AG08396 (cell line): Measurements from ENCODE around the gene TMEM178A.
"Not testable (repeated sequence)": the region's sequence is repeated elsewhere in the genome, so short reads cannot be mapped to it uniquely, and the experiment has no call there.

Experiments
- DNase-seq: peaks from one replicate; pipeline ENCODE4 v3.0.0; 2012; ENCODE audit warnings: low spot score, mixed read lengths

TMEM178A gene

DNA sequence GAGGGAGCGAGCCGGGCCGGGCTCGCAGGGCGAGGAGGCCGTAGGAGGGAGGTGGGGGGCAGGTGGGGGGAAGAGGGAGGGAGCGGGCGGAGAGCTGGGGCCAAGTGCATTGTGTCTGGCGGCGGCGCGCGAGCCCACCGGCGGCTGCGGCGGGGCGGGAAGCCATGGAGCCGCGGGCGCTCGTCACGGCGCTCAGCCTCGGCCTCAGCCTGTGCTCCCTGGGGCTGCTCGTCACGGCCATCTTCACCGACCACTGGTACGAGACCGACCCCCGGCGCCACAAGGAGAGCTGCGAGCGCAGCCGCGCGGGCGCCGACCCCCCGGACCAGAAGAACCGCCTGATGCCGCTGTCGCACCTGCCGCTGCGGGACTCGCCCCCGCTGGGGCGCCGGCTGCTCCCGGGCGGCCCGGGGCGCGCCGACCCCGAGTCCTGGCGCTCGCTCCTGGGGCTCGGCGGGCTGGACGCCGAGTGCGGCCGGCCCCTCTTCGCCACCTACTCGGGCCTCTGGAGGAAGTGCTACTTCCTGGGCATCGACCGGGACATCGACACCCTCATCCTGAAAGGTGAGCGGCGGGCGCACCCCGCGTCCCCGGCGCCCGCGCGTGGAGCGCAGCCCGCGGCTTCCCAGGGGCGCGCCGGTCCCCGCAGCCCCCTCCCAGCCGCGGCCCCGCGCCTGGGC lies at the start of gene TMEM178A:
Gene TMEM178A, plus strand, starts transcription at position 107 of the 680 bp plus-strand sequence. Its CDS starts 58 bp downstream, at position 165.
- DNase-seq, result peak; percentile 49

DNA sequence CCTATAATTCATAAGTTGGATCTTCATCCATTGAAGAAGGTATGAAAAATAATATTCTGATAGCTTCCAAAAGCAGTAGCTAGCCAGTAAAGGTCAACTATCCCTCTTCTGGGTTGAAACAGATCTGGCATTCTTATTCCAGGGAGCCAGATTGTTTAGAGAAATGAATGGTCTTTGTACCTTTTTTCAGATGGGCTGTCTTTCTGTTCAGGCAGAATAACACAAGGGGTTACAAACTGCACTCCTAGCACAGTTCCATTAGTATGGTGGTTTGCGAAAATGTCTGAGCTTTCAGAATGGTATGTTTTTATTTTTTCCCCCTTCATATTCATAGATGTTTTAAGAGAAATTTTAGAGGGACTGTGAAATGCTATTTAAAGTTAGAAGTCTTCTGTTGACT lies 47.5 kb upstream of the TMEM178A start:
- no peak for DNase-seq

DNA sequence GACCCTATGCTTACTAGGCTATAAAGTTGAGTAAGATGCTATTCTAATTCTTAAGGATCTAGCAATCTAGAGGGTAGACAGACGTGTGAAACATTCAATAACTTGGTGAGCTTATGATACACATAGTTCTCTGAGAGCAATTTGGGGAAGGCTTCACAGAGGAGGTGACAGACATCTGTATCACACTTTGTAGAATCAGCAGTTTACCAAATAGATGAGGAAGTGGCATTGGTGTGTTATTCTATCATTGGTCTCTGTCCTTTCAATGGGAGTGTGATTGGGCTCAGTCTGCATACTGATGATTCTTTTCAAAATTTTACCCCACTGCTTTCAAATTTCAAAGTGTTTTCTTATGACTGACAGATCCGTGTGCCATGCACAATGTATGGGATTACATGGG lies 47.0 kb upstream of the TMEM178A start:
- DNase-seq, result no peak

DNA sequence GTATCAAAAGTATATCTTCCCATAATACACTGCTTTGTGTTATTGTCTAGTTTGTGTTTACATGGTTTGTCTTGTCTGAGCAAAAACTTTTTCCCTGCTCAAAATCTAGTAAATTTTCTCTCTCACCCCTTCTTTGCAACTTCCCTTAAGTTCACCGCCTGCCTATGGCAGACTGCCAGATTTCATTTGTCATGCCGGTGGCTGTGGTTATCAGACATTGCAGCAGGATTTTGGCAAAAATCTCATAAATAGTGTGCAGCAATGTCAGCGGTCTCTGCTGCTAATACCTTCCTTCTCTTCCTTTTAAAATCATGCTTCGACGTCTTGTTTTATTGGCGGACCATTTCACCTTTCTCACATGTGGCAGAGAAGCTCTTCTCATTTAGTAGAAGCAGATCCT lies 45.6 kb upstream of the TMEM178A start:
- peak; percentile 73 for DNase-seq

- DNase-seq, result no peak
Measured at GRCh38 chr2:39621596-39621995, 44.1 kb upstream of the TMEM178A start.

GRCh38 chr2:39622860-39623259 lies 42.9 kb upstream of the TMEM178A start:
- DNase-seq, result no peak

GRCh38 chr2:39623917-39624316 lies 41.8 kb upstream of the TMEM178A start:
- no peak for DNase-seq

DNA sequence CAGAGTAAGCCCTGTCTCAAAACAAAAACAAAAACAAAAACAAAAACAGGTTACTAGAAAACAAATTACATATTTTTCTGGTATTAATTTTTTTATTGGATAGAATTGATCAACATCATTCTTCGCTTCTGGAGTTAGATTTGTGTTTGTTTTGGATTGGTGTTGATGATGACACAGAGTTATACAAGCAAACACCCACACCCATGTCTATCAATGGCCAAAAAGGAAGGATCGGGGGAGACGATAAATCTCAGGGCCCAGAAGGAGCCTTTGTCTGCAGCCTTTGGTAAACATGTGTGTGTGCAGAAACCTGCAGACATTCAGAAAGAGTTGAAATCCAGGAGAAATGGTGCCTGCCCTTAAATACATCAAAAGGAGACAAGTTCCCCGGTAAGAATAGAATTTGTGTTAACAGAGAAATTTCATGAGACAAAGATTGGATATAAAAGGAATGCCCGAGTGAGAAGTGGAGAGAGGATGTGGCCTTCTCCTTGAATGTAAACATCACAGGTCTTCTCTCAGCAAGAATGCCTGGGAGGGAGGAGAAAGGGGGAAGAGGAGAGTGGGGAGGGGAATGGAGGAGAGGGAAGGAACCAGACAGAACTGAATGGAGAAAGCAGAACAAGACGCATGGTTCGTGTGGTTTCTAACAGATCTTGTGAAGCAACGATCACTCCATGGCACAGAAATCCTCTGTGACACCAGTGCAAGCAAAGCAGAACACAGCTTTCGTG lies 40.4 kb upstream of the TMEM178A start:
- no peak for DNase-seq

GRCh38 chr2:39625927-39626270 lies 39.8 kb upstream of the TMEM178A start:
- DNase-seq, result no peak

DNA sequence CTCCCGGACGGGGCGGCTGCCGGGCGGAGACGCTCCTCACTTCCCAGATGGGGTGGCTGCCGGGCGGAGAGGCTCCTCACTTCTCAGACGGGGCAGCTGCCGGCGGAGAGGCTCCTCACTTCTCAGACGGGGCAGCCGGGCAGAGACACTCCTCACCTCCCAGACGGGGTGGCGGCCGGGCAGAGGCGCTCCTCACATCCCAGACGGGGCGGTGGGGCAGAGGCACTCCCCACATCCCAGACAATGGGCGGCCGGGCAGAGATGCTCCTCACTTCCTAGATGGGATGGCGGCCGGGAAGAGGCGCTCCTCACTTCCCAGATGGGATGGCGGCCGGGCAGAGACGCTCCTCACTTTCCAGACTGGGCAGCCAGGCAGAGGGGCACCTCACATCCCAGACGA lies 37.4 kb upstream of the TMEM178A start:
- DNase-seq, result not testable (repeated sequence)

GRCh38 chr2:39629646-39630045 lies 36.1 kb upstream of the TMEM178A start:
- DNase-seq, result no peak

DNA sequence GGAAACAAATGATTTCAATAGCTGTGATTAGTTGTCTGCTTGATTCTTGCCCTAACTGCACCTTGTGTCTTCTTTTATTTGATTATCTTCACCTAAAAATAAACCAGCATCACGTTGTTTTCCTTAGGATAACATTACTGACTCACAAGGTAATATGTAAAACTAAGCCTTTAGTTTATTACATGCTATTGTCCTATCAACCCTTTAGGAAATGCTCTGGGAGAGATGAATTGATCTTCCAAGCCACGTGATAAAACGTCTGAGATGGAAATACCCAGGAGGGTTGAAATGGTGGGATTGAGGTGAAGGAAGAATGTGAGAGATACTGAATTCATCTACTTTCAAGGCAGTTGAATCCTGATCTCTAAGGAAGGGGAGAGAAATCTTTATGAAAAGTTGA lies 34.5 kb upstream of the TMEM178A start:
- no peak for DNase-seq

DNA sequence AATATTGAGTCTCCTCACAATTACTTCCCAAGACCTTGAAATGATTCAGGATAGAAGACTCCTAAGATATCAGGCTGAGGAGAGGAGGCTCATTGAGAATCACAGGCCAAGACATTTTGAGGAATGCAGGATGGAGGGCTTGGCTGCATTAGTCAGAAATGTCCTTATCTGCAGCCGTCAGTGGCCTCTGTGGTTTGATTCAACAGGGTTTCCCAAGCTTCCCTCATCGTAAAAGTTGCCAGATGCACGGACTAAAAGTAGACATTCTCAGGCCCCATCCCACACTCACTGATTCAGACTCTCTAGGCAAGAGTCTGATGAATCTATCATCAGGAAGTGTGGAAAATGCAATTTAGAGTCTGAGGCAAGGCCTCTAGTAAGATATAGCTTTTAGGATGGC lies 34.0 kb upstream of the TMEM178A start:
- peak; percentile 86 for DNase-seq

DNA sequence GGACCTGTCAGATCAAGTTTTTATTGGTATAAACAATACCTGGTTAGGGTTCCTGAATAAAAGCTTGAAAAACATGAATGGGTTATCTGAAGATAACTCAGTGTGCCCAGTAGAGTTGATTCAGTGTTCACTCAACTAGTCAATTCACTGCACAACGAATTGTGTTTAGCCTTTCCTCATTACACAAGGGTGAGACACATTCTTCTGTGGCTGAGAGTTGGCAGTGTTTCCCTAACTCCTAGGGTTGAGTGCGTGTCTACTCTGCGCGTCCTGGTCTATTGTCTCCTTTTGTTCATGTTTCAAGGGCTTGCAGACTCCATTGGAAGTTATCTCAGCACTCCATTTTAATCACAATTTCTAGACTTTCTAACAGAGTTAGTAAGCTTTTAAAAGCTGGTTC lies 32.8 kb upstream of the TMEM178A start:
- peak; percentile 47 for DNase-seq

GRCh38 chr2:39636306-39636705 lies 29.4 kb upstream of the TMEM178A start:
- DNase-seq, result no peak

GRCh38 chr2:39638581-39638980 lies 27.1 kb upstream of the TMEM178A start:
- DNase-seq, result no peak

DNA sequence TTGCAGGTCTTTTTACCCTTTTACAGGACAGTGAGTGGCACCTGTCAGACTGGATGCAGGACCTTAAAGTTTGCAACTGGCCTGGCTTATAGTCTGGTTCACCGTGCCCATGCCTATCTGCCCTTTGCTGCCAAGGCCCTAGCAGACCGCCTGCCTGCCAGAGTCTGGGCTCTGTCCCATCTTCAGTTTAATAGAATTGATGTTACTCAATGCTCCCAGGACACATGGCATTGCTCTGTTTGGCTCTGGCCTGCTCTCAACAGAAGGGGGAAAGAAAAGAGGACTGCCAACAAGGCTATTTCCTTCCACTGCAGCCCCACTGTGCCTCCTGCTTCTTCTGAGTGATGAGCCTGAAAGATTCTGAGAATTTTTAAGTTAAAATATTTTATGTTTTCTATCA lies 25.6 kb upstream of the TMEM178A start:
- DNase-seq, result no peak

GRCh38 chr2:39640681-39641080 lies 25.0 kb upstream of the TMEM178A start:
- DNase-seq, result no peak

GRCh38 chr2:39641635-39642034 lies 24.1 kb upstream of the TMEM178A start:
- DNase-seq, result no peak

- peak; percentile 76 for DNase-seq
Measured at GRCh38 chr2:39642051-39642718, 23.5 kb upstream of the TMEM178A start.

DNA sequence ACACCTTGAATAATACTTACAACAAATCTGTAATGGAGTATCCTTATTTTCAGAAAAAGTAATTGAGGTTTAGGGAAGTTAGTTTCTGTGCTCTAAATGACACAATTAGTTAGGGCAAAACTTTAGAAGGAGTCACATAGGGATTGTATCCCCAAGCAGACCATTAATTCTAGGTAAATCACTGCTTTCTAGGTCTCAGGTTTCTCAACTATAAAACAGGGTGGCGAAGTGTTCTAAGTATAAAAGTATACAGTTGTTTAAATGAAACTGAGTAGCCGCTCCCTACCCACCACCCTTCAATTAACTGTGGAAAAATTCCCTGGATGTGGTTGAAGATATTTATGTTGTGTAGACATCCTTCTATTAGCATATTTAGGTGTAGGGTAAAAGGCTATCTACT lies 19.9 kb upstream of the TMEM178A start:
- no peak for DNase-seq

- DNase-seq, result no peak
Measured at GRCh38 chr2:39646267-39646666, 19.4 kb upstream of the TMEM178A start.

DNA sequence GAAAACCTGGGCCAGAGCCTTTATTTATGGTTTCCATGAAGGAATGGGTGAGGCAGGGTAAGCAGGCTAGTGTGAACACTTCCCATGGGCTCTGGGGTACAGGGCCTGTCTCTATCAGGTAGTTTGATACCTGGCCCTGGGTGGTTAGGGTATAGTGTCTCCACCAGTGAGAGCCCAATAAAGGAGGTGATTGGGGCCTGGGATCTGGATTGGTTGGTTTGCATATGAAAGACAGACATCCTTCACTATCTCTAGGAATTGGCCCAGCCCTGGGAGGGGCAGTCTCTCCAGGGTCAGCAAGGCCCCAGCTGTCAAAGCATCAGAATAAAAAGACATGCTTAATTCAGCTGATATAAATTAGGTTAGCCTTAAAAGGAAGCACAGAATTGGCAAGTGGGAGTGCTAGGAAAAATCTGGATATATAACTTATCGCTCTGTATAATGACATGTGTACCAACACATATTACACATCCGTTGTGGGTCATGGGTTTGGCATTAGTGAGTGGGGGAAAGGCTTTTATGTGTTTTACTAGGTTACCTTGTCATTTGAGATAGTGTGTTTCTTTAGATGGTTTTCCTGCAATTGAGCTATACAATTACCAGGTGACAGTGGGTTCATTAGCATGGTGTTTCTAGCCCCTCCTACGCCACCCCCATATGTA lies 18.5 kb upstream of the TMEM178A start:
- DNase-seq, result no peak
